HepG2 (cell line): ENCODE data around the gene CMTM3. TPM values are rescaled to one million over a fixed set of nuclear protein-coding genes. Genes with fewer than 3 reads are reported as not detected.

Experiments
- CBX5 ChIP-seq: sonication (generic); formaldehyde crosslinking; IDR thresholded peaks from 2 replicates; pipeline ENCODE4 v1.4.0; 2020; ENCODE audit warnings: missing genetic modification reagents, borderline replicate concordance
- DMAP1 ChIP-seq: IDR thresholded peaks from 2 replicates; pipeline ENCODE4 v1.6.1; 2016
- MAFF ChIP-seq: IDR thresholded peaks from 2 replicates; pipeline ENCODE4 v1.6.1; 2011; ENCODE audit warnings: low read depth, low read length, improper control_type of control experiment
- MNT ChIP-seq: fragments of 450-650 bp; IDR thresholded peaks from 2 replicates; pipeline ENCODE4 v1.6.1; 2016
- NCOA2 ChIP-seq: sonication (generic); formaldehyde crosslinking; IDR thresholded peaks from 2 replicates; pipeline ENCODE4 v1.8.0; 2022; ENCODE audit warnings: inconsistent platforms
- NONO ChIP-seq, 2 experiments: fragments of 450-650 bp in 1 of 2; sonication (generic) in 1 of 2; formaldehyde crosslinking in 1 of 2; IDR thresholded peaks in 1 of 2; conservative IDR thresholded peaks in 1 of 2; 2 replicates each; pipeline versions ENCODE4 v1.6.1 to v1.8.0; 2017 to 2022; ENCODE audit warnings: mild to moderate bottlenecking in 1 of 2, missing genetic modification reagents in 1 of 2, moderate library complexity in 1 of 2
- PHF5A ChIP-seq: IDR thresholded peaks from one replicate; pipeline ENCODE4 v1.6.1; 2018; ENCODE audit warnings: low read depth, missing genetic modification reagents; ENCODE audit not compliant: unreplicated experiment
- PHF8 ChIP-seq: sonication (generic); formaldehyde crosslinking; IDR thresholded peaks from 2 replicates; pipeline ENCODE4 v1.5.0; 2020; ENCODE audit warnings: missing genetic modification reagents
- SAP130 ChIP-seq: IDR thresholded peaks from 2 replicates; pipeline ENCODE4 v1.6.1; 2016; ENCODE audit warnings: low read depth
- SMAD1 ChIP-seq: sonication (generic); formaldehyde crosslinking; IDR thresholded peaks from 2 replicates; pipeline ENCODE4 v1.4.0; 2020; ENCODE audit warnings: missing genetic modification reagents, low read depth, mild to moderate bottlenecking, borderline replicate concordance
- STAG1 ChIP-seq: sonication (generic); formaldehyde crosslinking; IDR thresholded peaks from 2 replicates; pipeline ENCODE4 v1.4.0; 2020; ENCODE audit warnings: missing genetic modification reagents
- TEAD3 ChIP-seq: optimal IDR thresholded peaks from 2 replicates; pipeline ENCODE3; 2016; ENCODE audit warnings: borderline replicate concordance
- ZBTB38 ChIP-seq: sonication (generic); formaldehyde crosslinking; IDR thresholded peaks from 2 replicates; pipeline ENCODE4 v1.5.1; 2020; ENCODE audit warnings: mild to moderate bottlenecking, missing genetic modification reagents
- ZNF263 ChIP-seq: sonication (generic); formaldehyde crosslinking; IDR thresholded peaks from 2 replicates; pipeline ENCODE4 v1.4.0; 2020; ENCODE audit warnings: missing genetic modification reagents
- ZNF331 ChIP-seq: sonication (generic); formaldehyde crosslinking; IDR thresholded peaks from 2 replicates; pipeline ENCODE4 v1.4.0; 2020; ENCODE audit warnings: missing genetic modification reagents
- ZNF431 ChIP-seq: sonication (generic); formaldehyde crosslinking; IDR thresholded peaks from 2 replicates; pipeline ENCODE4 v1.9.0; 2022; ENCODE audit warnings: missing genetic modification reagents, low read depth, mild to moderate bottlenecking, borderline replicate concordance
- ZNF562 ChIP-seq: sonication (generic); formaldehyde crosslinking; IDR thresholded peaks from 2 replicates; pipeline ENCODE4 v1.8.0; 2022; ENCODE audit warnings: missing genetic modification reagents, borderline replicate concordance
- ZNF574 ChIP-seq: sonication (generic); formaldehyde crosslinking; IDR thresholded peaks from 2 replicates; pipeline ENCODE4 v1.4.0; 2020; ENCODE audit warnings: missing genetic modification reagents
- ZNF598 ChIP-seq: sonication (generic); formaldehyde crosslinking; IDR thresholded peaks from 2 replicates; pipeline ENCODE4 v1.5.1; 2020; ENCODE audit warnings: mild to moderate bottlenecking, missing genetic modification reagents, borderline replicate concordance
- ZSCAN25 ChIP-seq: sonication (generic); formaldehyde crosslinking; IDR thresholded peaks from 2 replicates; pipeline ENCODE4 v1.8.0; 2022; ENCODE audit warnings: mild to moderate bottlenecking, missing genetic modification reagents
- ZXDC ChIP-seq: sonication (generic); formaldehyde crosslinking; IDR thresholded peaks from 2 replicates; pipeline ENCODE4 v1.5.0; 2020; ENCODE audit warnings: mild to moderate bottlenecking, missing genetic modification reagents
- polyA plus RNA-seq, 8 experiments: library from polyadenylated mRNA; depleted of rRNA in 3 of 8; stranded (reverse) in 7 of 8; unstranded in 1 of 8; fragments of >200 nt; fragmentation: Illumina TruSeq in 4 of 8; extraction: Trizol in 4 of 8; gene quantifications; 2 replicates each; pipeline versions ENCODE4 v1.2.1 to v1.2.3, GENCODE V29; 2011 to 2016; ENCODE audit warnings: low read depth in 4 of 8, missing spikeins in 1 of 8, mixed read lengths in 1 of 8; ENCODE audit not compliant: insufficient read depth in 1 of 8
- total RNA-seq, 5 experiments: library from RNA; depleted of rRNA; stranded (reverse); fragments of >200 nt; fragmentation: Illumina TruSeq; extraction: Trizol; gene quantifications; 2 replicates each; pipeline ENCODE4 v1.2.3, GENCODE V29; 2016; ENCODE audit warnings: low read depth in 1 of 5

Gene CMTM3
- total and polyA plus RNA-seq, 2 of the 13 experiments (the other 11 are each of a cell fraction or from before 2014, with no cell fraction given), result 29.2 to 48.7 TPM

GRCh38 chr16:66660422-66661209 lies 56.1 kb downstream of the CMTM3 start (continued):
- 0 out of 2 replicates have a peak, but pooled peaks have one; percentile 21 for TF ChIP-seq ZBTB38
- no peak for TF ChIP-seq SMAD1 (CRISPR knock-in tag)
- TF ChIP-seq SAP130 (CRISPR knock-in tag), result peak; percentile 76
- TF ChIP-seq ZNF431 (CRISPR knock-in tag), result no peak
- TF ChIP-seq STAG1 (CRISPR knock-in tag), result peak; percentile 55
- TF ChIP-seq ZSCAN25 (CRISPR knock-in tag), result 0 out of 2 replicates have a peak, but pooled peaks have one; percentile 21
- peak; percentile 65 for TF ChIP-seq TEAD3 (CRISPR knock-in tag)
- no peak for TF ChIP-seq NONO (IDR thresholded peaks at IDR 0.05)
- no peak for TF ChIP-seq NONO (CRISPR knock-in tag; conservative IDR thresholded peaks at IDR 0.05)
- TF ChIP-seq PHF5A, result no peak
- TF ChIP-seq ZNF331 (CRISPR knock-in tag), result peak; percentile 40; the same call in 1 of the 2 replicates
- TF ChIP-seq MAFF, result peak; percentile 85
- no peak for TF ChIP-seq ZNF562 (CRISPR knock-in tag)
- peak; percentile 68; the same call in 1 of the 2 replicates for TF ChIP-seq ZNF598 (CRISPR knock-in tag)
- TF ChIP-seq ZNF263 (CRISPR knock-in tag), result no peak
- TF ChIP-seq ZNF574 (CRISPR knock-in tag), result peak; percentile 67
- TF ChIP-seq CBX5 (CRISPR knock-in tag), result 0 out of 2 replicates have a peak, but pooled peaks have one; percentile 33
- no peak for TF ChIP-seq PHF8
- TF ChIP-seq NCOA2, result peak; percentile 28; the same call in 1 of the 2 replicates
- TF ChIP-seq ZXDC, result no peak
- TF ChIP-seq DMAP1, result peak; percentile 42; the same call in 1 of the 2 replicates
- peak; percentile 30; the same call in 1 of the 2 replicates for TF ChIP-seq MNT
